Measurements from ENCODE around the gene RNASE8.

Gene RNASE8

DNA sequence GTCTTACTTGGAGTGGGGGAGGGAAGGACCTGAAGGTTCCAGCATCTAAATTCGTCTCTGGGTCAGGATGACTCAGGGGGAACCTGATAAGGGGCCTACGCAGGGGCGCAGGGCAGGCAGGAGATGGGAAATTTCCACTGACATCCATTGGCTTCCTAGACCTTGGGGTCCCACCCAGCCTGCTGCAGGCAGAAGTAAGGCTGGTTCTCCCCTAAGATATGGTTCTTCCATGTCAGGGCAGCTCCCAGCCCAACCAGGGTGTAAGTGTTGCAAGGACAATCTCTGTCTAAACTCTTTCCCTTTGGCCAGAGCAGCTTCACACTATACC is 30.7 kb upstream of the RNASE8 start:
- ChIA-PET CTCF (interaction anchor here (0.7 kb wide), 1 partner anchor 12 kb away, joined by 3 read pairs; no protein-coding TSS in a partner anchor), POLR2A (ENCODE audit: low non-redundant PET) (no interaction called here)
- DNase-seq (ENCODE audit: low spot score): no peak
- TF ChIP-seq, protein P1, sequence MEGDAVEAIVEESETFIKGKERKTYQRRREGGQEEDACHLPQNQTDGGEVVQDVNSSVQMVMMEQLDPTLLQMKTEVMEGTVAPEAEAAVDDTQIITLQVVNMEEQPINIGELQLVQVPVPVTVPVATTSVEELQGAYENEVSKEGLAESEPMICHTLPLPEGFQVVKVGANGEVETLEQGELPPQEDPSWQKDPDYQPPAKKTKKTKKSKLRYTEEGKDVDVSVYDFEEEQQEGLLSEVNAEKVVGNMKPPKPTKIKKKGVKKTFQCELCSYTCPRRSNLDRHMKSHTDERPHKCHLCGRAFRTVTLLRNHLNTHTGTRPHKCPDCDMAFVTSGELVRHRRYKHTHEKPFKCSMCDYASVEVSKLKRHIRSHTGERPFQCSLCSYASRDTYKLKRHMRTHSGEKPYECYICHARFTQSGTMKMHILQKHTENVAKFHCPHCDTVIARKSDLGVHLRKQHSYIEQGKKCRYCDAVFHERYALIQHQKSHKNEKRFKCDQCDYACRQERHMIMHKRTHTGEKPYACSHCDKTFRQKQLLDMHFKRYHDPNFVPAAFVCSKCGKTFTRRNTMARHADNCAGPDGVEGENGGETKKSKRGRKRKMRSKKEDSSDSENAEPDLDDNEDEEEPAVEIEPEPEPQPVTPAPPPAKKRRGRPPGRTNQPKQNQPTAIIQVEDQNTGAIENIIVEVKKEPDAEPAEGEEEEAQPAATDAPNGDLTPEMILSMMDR (conservative IDR thresholded peaks at IDR 0.05; ENCODE audit: low read depth): no peak
- no peak overlapping the region for H3K27ac ChIP-seq

- no peak for DNase-seq (ENCODE audit: low spot score)
- ChIA-PET POLR2A (ENCODE audit: low non-redundant PET) (no interaction called here), CTCF (interaction anchor here (2.1 kb wide), 1 partner anchor 10 kb away, joined by 7 read pairs; no protein-coding TSS in a partner anchor)
- TF ChIP-seq, protein P1 (conservative IDR thresholded peaks at IDR 0.05; ENCODE audit: low read depth): no peak
- H3K27ac ChIP-seq: no peak within 1 kb of the TSS
Measured at GRCh38 chr14:21029917-21030316, 27.7 kb upstream of the RNASE8 start, which contains the start of gene TPPP2. Gene TPPP2 (plus strand): TSS chr14:21030217. CDS start chr14:21030582, 365 bp downstream.

GRCh38 chr14:21030531-21030930 is 27.1 kb upstream of the RNASE8 start:
- DNase-seq (ENCODE audit: low spot score): no peak
- CTCF ChIA-PET: interaction anchor here (2.1 kb wide), 1 partner anchor 10 kb away, joined by 7 read pairs; no protein-coding TSS in a partner anchor
- no peak overlapping the region for H3K27ac ChIP-seq
- TF ChIP-seq, protein P1 (conservative IDR thresholded peaks at IDR 0.05; ENCODE audit: low read depth): no peak
- POLR2A ChIA-PET (ENCODE audit: low non-redundant PET): no interaction called here

DNA sequence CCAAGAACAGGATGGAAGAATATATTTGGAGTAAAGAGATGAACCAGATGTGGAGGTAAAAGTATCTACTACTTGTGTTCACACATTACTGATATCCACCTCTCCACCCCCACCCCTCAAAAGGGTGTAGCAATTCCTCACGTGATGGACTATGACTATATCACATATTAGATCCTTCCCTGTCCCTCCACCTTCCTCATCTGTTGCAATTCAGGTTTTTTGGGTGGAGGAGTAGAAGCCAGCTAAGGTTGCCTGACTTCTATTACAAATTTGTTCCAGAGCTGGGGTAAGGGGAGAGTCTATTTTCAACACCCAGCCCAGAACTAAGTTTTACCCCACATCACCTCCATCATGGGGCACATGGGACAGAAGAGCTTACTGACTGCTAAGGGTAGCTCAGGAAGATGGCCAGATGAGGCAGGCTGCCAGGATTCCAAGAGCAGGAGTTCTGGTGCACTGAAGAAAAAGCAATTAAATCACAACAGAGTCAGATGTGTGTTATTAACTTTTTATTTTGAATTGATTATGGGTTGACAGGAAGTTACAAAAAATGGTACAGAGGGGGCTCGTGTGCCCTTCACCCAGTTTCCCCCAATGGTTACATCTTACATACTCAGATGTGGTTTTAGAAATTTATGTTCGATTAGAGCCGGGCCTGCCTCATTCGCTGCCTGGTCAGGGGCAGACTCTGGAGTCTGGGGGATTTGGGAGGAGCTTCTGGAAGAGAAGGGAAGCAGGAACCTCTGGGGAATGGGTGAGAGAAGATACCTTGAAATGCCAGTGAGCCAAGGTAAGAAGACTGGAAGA is 25.1 kb upstream of the RNASE8 start:
- H3K27ac ChIP-seq: no peak overlapping the region
- TF ChIP-seq, protein P1 (conservative IDR thresholded peaks at IDR 0.05; ENCODE audit: low read depth): no peak
- no peak for DNase-seq (ENCODE audit: low spot score)
- POLR2A ChIA-PET (ENCODE audit: low non-redundant PET): no interaction called here
- CTCF ChIA-PET: interaction anchor here (2.1 to 2.8 kb wide), 2 partner anchors 8 to 18 kb away, joined by 7 to 20 read pairs; no protein-coding TSS in a partner anchor

DNA sequence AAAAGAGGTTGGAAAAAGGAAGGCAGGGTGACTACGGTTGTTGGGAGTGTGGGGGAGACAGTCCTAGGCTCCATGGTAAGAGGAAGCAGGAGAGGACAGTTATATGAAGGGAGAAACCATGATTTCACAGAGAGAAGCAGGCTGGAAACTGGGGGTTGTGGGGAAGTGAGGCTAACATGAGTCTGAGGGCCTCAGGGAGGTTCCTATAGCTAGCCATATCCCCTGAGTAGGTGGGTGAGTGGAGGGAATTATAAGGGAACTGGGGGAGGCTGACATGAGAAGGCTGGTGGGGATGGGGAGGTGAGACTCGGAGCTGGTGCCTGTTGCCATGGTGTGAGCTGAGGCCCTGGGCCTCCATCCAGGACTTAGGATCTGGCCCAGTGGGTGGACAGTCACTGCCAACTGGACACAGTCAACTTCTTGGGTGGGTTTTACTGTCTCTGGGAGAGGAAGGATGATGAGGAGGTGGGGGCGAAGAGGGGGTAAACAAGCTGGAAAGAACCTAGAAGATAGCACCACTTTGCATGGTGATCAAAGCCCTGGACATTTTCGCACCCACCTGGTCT is 24.4 kb upstream of the RNASE8 start:
- ChIA-PET CTCF (interaction anchor here (0.5 to 2.8 kb wide), 3 partner anchors 19 to 42 kb away, joined by 3 to 20 read pairs (median 5); no protein-coding TSS in a partner anchor), POLR2A (ENCODE audit: low non-redundant PET) (no interaction called here)
- no peak overlapping the region for H3K27ac ChIP-seq
- DNase-seq (ENCODE audit: low spot score): no peak
- TF ChIP-seq, protein P1 (conservative IDR thresholded peaks at IDR 0.05; ENCODE audit: low read depth): no peak

DNA sequence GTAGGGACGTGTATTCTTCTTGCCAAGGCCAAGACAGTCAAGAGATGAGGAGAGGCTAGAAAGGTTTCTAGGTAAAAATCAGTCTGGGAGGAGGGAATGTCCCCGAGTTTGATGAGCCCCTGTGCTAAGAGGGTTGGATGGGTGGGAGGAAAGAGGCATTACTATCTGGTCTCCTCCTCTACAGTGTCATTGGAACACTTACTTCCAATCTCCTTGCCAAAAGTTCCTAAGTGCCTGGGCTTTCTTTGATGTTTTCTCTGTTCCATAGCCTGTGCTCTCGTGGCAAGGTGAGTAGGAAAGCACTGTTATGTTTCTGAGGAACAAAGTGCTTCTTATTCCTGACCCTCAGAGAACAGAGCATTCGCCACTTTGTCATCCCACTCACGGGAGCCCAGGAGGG is 22.9 kb upstream of the RNASE8 start, which contains the start of gene RNASE13:
TSS of gene RNASE13 (minus strand) at position 101 of the 400 bp plus-strand sequence. CDS start 519 bp downstream, outside the sequence.
- DNase-seq (ENCODE audit: low spot score): no peak
- TF ChIP-seq, protein P1 (conservative IDR thresholded peaks at IDR 0.05; ENCODE audit: low read depth): no peak
- no peak within 1 kb of the TSS for H3K27ac ChIP-seq
- ChIA-PET POLR2A (ENCODE audit: low non-redundant PET) (no interaction called here), CTCF (interaction anchor here (1.6 kb wide), 1 partner anchor 20 kb away, joined by 8 read pairs; no protein-coding TSS in a partner anchor)

All from RWPE1 (cell line).